ENCODE results near the gene PTHLH.

- TF ChIP-seq CTCF (IDR thresholded peaks at IDR 0.05; ENCODE audit: insufficient read depth, low read length, poor library complexity, severe bottlenecking) (no peak), EZH2phosphoT487 (conservative IDR thresholded peaks at IDR 0.05; ENCODE audit: low read length) (no peak)
Measured at GRCh38 chr12:27965411-27965810, 7.1 kb downstream of the PTHLH start.
